Esophagus squamous epithelium (tissue), 5 donors: ENCODE measurements around the gene RAPGEF4. TPM values are rescaled to one million over a fixed set of nuclear protein-coding genes. Genes with fewer than 3 reads are reported as not detected.

Source experiments
- DNase-seq: peaks from one replicate; lab custom pipeline; 2025; lab: John Stamatoyannopoulos, UW
- H3K27ac ChIP-seq, 4 donors: fragments of 200-600 bp; sonication (generic); one replicate each; pipeline ENCODE4 v1.5.1; 2016 to 2019; ENCODE audit warnings: mild to moderate bottlenecking in 1 of 4
- H3K27me3 ChIP-seq, 4 donors: fragments of 200-600 bp; sonication (generic); 1 replicate in 3 of 4; 2 replicates in 1 of 4; pipeline versions ENCODE4 v1.5.1 to v1.6.0; 2017 to 2021; ENCODE audit warnings: antibody characterized with exemption in 1 of 4
- H3K36me3 ChIP-seq, 3 donors: fragments of 200-600 bp; sonication (generic); one replicate each; pipeline ENCODE4 v1.5.1; 2016 to 2019
- H3K4me1 ChIP-seq, 3 donors: fragments of 200-600 bp; sonication (generic); one replicate each; pipeline ENCODE4 v1.5.1; 2017 to 2019
- H3K4me3 ChIP-seq, 4 donors: fragments of 200-600 bp; sonication (generic); 1 replicate in 3 of 4; 2 replicates in 1 of 4; pipeline ENCODE4 v1.5.1; 2016 to 2019; ENCODE audit warnings: mild to moderate bottlenecking in 2 of 4, moderate library complexity in 1 of 4
- H3K9me3 ChIP-seq, 3 donors: fragments of 200-600 bp; sonication (generic); one replicate each; pipeline ENCODE4 v1.5.1; 2016 to 2019
- CTCF ChIP-seq, 6 experiments: fragments of 450-650 bp in 4 of 6; fragments of 200-600 bp in 2 of 6; sonication (generic) in 2 of 6; IDR thresholded peaks; one replicate each; pipeline ENCODE4 v1.5.1; 2016 to 2019; ENCODE audit warnings: antibody characterized with exemption in 6 of 6, mild to moderate bottlenecking in 4 of 6, moderate library complexity in 4 of 6
- POLR2A ChIP-seq, 4 donors: fragments of 450-650 bp; IDR thresholded peaks; one replicate each; pipeline ENCODE4 v1.6.1; 2017; ENCODE audit warnings: antibody characterized with exemption in 4 of 4, mild to moderate bottlenecking in 4 of 4, moderate library complexity in 3 of 4
- WGBS, 2 donors: methylation state at CpG; one replicate each; pipeline ENCODE4 v1.1.5; 2018; 5-methylcytosine and 5-hydroxymethylcytosine counted together
- intact Hi-C: fragments of 100-400 bp; cut with DNase I; formaldehyde crosslinking; loops from one replicate; pipeline ENCODE4 v1.15.0; 2022
- total RNA-seq, 4 donors: library from RNA; depleted of rRNA; stranded (reverse); fragments of >200 nt; gene quantifications; one replicate each; pipeline ENCODE4 v1.1.0, GENCODE V29; 2016
- donor health status: DM: yes; HTN: yes; CAD: no.

RAPGEF4 gene
- total RNA-seq, 4 donors from 2014 or later: 2.6 to 11.1 (median 2.9) TPM

GRCh38 chr2:172965433-172966212 lies 230.0 kb downstream of the RAPGEF4 start:
- WGBS, 2 donors: 91 to 92% methylated on average over 7 to 8 of the region's 8 CpGs
- no peak for TF ChIP-seq CTCF (IDR thresholded peaks at IDR 0.05)
- no peak for TF ChIP-seq POLR2A (IDR thresholded peaks at IDR 0.05)
- DNase-seq: no peak
- intact Hi-C loops: no loop called here
- no peak overlapping the region for H3K4me3 ChIP-seq
- H3K4me1 ChIP-seq: peaks cover 0 to 49% (median 12%) of the 10 kb centered on the region in 3 donors
- H3K36me3 ChIP-seq: no peaks in the 10 kb centered on the region
- H3K27me3 ChIP-seq: no peaks in the 10 kb centered on the region
- no peak overlapping the region for H3K27ac ChIP-seq
- H3K9me3 ChIP-seq: no peaks in the 10 kb centered on the region

GRCh38 chr2:172967036-172967982 lies 231.7 kb downstream of the RAPGEF4 start:
- no peak for DNase-seq
- Histone ChIP-seq H3K27me3 (no peaks in the 10 kb centered on the region), H3K9me3 (no peaks in the 10 kb centered on the region), H3K27ac (peak overlapping the region in 1 of 4 donors; percentile 17), H3K4me1 (peaks cover 0 to 56% (median 12%) of the 10 kb centered on the region in 3 donors), H3K36me3 (no peaks in the 10 kb centered on the region), H3K4me3 (no peak overlapping the region)
- TF ChIP-seq POLR2A (IDR thresholded peaks at IDR 0.05) (no peak), CTCF (IDR thresholded peaks at IDR 0.05) (no peak)
- WGBS, 2 donors: 78 to 94% methylated on average over 7 to 13 of the region's 16 CpGs
- intact Hi-C loops: no loop called here

- no peak for DNase-seq
- H3K27me3 ChIP-seq: no peaks in the 10 kb centered on the region
These were observed 232.4 kb downstream of the RAPGEF4 start for GRCh38 chr2:172968061-172968469.

GRCh38 chr2:172969166-172969565 lies 233.5 kb downstream of the RAPGEF4 start:
- H3K9me3 ChIP-seq: no peaks in the 10 kb centered on the region
- no peak for DNase-seq
- 36 to 40% methylated on average over 1 of the region's 1 CpG for WGBS, 2 donors
- H3K4me3 ChIP-seq: no peak overlapping the region
- no peaks in the 10 kb centered on the region for H3K36me3 ChIP-seq
- H3K4me1 ChIP-seq: peaks cover 0 to 47% (median 12%) of the 10 kb centered on the region in 3 donors
- no peak for TF ChIP-seq CTCF (IDR thresholded peaks at IDR 0.05)
- no peak for TF ChIP-seq POLR2A (IDR thresholded peaks at IDR 0.05)
- H3K27ac ChIP-seq: no peak overlapping the region
- H3K27me3 ChIP-seq: no peaks in the 10 kb centered on the region
- intact Hi-C loops: no loop called here

More at GRCh38 chr2:172968061-172968469, 232.4 kb downstream of the RAPGEF4 start:
- Histone ChIP-seq H3K27ac (peak overlapping the region in 1 of 4 donors; percentile 17), H3K9me3 (no peaks in the 10 kb centered on the region), H3K4me1 (peaks cover 0 to 49% (median 12%) of the 10 kb centered on the region in 3 donors), H3K4me3 (no peak overlapping the region), H3K36me3 (no peaks in the 10 kb centered on the region)
- intact Hi-C loops: no loop called here
- TF ChIP-seq CTCF (IDR thresholded peaks at IDR 0.05) (no peak), POLR2A (IDR thresholded peaks at IDR 0.05) (no peak)
- WGBS, 2 donors: 63 to 83% methylated on average over 4 to 6 of the region's 7 CpGs
